Activated gamma-delta T cell treated with Interleukin-2 at 50 U/mL for 16 hours (primary cell): ENCODE data around the gene CTTNBP2.

Source experiments
- DNase-seq: peaks from one replicate; pipeline ENCODE4 v3.0.0-alpha.2; 2020

The CTTNBP2 gene

GRCh38 chr7:117780832-117781231 lies 92.4 kb downstream of the CTTNBP2 start:
- DNase-seq, result no peak

DNA sequence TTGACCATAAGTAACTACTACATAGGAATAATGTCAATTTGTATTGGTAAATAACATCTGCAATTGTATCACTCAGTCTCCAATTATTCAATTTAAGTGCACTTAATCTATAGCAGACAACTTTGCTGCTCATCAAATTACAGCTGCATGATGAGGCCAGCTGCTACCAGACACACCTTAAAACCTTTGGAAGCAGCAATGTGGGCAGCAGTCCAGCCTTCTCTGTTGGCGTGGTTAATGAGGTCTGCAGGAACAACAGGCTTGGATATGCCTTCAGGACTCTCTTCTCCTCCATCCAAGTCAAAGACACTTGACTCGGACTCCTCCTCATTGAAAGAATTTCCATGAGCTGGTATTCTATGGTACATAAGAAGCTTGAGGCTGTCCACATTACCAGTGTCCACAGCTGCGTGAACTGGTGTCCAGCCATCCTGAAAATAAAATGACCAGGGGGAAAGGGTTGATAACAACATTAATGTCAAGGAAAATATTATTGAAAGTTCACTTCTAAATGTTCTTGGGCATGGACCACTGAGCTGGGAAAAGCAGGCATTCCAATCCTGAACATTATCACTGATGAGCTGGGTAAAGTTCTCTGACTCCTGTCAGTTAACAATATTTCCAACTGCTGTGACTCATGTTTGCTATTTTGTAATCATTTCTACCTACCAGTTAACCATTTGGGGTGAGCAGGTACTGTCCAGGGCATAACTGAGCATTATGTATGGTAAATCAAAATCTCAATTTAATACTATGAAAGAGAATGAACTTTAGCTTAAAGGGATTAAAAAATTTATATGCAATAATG lies 95.7 kb downstream of the CTTNBP2 start:
- no peak for DNase-seq

- DNase-seq, result no peak
These were observed 97.0 kb downstream of the CTTNBP2 start for GRCh38 chr7:117776224-117776623.

DNA sequence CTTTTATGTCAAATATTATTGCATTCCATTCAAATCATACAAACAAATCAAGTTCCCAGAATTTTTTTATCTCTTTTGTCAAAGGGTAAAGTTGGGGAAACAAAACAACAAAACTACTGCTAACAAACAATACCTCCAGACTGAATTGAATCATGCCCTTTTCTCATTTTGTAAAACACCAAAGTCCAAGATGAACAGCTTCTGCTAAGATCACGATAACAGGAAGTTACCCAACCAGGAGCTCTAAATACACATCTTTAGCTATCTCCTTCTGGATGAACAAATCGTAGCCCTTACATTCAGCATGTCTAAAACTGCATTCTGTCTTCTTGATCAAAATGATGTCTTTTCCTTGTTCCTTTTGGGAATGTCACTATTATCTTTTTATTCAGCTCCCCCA lies 97.4 kb downstream of the CTTNBP2 start:
- DNase-seq, result no peak

DNA sequence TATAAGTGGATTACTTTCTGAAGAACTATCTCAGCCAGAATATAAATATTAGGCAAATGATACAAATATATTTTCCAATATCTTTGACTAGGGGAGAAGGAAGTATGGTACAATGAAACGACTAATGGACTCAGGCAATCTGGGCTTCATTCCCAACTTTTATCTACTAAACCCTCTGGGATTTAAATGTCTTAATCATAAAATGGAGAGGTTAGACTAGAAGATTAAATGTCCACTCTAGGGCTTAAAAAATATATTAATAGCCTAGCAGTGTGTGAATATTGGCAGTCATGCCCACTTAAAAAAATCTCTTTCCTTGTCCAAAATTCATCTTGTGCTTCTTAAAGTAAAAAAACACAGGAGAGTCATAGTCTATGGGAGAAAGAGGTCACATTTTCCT lies 98.3 kb downstream of the CTTNBP2 start:
- DNase-seq, result no peak

GRCh38 chr7:117772421-117772820 lies 100.8 kb downstream of the CTTNBP2 start:
- DNase-seq, result no peak

- DNase-seq, result no peak
These were observed 101.5 kb downstream of the CTTNBP2 start for GRCh38 chr7:117771756-117772155.

DNA sequence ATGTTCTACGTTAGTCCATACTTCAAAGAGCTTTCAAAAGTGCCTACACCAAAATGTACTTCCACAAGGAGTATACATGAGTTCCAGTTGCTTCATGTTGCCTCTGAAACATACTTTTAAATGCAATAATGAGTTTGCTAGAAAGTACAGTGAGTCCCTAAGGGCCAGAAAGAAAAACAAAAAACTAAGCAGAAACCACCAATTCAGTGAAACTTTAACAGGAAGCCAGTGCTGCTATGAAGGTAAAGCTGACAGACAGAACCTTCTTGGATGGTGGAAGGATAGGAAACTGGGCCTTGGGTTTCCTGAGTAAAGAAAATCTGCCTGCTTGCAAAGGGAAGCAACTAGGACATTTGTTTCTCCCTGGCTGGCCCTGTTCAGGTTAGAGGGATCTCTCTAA lies 104.2 kb downstream of the CTTNBP2 start:
- no peak for DNase-seq

DNA sequence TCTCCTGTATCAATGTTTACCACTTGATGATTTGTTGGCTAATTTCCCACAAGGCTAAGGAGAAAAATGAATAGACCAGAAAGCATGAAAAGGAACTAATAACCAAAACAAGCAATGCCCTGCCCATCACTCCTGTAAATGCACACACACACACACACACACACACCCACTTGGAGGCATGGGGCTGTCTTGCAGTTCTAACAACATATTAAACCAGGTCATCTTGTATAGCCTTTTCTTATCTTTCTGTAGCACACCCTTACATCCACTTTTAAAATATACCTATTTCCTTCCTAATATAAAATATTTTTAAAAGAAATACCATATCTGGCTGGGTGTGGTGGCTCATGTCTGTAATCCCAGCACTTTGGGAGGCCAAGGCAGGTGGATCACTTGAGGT lies 105.3 kb downstream of the CTTNBP2 start:
- DNase-seq, result no peak

- no peak for DNase-seq
These were observed 106.3 kb downstream of the CTTNBP2 start for GRCh38 chr7:117766913-117767312.

- DNase-seq, result no peak
These were observed 109.2 kb downstream of the CTTNBP2 start for GRCh38 chr7:117764031-117764430.

DNA sequence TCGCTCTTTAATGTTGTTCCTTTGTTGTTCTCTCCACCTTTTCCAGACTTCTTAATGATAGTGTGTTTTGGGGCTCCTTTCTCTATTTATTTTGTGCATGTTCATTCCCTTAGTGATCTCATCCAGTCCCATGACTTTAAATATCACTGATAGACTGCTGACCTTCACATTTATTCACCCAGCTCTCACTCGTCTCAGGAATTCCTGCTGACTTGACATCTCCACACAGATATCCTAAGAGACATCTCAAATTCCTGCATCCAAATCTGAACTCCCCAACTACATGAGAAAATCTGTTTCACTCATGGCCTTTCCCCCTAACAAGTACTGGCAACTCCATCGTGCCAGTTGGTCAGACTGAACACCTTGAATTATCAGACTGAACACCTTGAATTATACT lies 111.2 kb downstream of the CTTNBP2 start:
- DNase-seq, result no peak

DNA sequence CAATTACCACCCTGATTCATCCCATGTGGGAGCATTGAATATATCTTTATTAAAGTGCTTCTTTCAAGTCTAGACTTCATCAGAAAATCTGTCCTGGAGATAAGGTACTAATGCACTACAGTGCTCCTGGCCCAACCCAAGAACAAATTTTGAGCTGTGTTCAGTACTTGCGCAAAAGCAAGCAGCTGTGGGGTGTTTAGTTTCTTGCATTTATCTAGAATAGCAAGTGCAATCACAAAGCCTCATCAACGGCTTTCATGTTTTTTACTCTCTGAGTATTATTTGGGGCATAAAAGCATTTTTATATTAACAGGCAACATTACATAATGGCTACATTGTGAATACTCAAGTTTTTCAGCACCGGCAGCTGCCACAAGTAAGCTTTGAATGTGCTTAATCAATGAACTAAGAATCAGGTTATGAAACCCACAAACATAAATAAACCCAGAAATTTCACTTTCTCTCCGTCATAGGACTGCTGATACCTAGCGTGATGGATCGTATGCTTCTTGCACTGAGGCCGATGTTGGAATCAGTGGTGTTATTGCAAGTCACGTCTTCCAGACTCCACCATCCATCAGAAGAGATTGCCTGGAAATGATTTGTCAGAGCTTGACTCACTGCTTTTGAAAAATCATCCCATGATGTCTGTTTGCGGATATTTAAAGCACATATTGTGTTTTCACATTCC lies 113.1 kb downstream of the CTTNBP2 start:
- DNase-seq, result no peak

DNA sequence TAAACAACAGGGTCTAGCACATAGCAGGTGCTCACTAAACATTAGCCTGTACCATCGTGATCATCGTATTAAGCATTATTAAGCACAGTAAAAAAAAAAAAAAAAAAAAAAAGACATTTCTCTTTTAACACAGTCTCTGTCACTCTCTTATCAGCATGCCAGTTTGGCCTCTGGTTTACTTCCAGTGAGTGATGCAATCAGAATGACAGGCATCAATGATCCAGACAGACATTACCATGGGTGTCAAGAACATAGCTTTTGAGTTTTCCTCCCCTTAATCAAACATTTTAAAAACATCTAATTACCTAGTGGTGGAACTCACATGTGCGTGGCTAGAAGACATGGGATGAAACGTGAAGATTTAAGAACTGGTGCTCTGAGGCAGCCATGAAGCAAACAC lies 115.8 kb downstream of the CTTNBP2 start:
- DNase-seq, result no peak

- DNase-seq, result no peak
These were observed 116.6 kb downstream of the CTTNBP2 start for GRCh38 chr7:117756586-117757085.

- DNase-seq, result no peak
These were observed 118.1 kb downstream of the CTTNBP2 start for GRCh38 chr7:117755136-117755535.

DNA sequence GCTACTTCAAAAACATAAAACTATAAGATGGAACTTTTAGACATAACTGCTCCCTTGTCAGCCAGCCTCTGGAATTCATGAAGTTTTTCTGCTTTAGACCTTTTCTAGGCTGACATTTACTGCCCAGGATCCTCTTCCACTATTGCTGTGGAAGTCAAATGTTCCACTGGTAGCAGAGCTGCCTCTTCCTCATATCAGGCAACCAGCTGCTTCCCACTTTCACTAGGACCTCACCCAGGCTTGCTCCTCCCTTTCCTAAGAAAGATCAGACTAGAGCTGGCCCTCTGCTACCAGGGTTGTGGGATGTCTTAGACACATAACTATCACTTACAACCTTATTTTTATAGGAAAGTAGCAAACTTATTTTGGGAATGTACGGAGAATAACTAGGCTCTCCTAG lies 121.5 kb downstream of the CTTNBP2 start:
- DNase-seq, result no peak

DNA sequence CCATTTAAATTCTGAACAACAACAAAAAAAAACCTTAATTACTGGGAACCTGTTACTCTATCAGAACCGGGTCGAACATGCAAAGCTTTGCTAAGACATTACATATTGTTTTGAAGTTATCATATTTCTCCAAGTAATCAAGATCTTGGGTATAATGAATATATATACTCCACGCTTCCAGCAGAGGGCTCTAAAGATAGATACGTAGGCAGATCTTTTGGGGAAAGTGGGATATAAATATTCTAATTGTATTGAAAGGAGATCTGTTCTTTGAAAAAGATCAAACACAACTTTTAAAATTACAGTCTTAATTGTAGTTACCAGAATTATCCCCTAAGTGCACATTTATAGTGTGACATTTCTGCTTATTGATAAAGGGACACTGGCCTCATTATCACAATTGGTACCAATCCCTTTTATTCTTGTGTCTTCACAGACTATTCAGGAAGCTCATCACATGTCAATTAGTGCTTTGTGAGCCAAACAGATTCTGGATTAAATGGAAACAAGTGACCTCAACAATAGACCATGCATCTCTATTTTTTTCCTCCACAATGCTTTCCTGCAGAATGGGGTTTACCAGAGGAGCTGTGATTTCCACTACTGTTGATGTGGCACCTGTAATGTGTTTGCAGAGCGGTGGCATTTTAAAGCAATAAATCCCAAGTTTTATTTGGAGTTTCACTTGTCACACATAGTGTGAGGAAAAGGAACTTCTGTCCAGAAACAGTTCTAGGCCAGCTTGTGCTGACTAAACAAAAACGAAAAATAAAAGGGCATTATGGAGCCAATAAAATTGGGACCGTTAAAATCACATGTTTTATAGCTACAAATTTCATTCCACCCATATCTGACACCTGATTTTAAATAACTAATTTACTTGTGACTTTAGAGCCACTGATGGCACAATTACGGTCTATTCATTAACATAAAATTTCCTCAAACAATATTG lies 122.4 kb downstream of the CTTNBP2 start:
- DNase-seq, result no peak

GRCh38 chr7:117741962-117742361 lies 131.3 kb downstream of the CTTNBP2 start:
- no peak for DNase-seq

DNA sequence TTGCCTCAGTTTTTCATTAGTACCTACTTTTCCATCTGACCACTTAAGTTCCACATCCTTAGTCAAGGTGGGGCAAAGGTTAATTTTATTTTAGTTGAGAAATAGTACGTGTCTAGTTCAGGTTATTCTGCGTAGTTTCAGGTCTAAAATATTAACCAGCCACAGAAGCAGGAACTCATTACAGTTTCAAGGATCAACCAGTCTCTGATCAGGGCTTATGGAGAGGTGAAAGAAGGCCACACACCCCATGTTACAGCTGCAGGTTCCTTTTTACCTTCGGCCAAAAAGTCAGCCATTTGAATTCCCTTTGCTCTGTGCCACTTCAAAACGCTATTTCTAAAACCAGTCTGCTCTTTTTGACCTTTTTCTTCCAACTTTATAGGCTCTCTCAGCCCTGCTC lies 134.2 kb downstream of the CTTNBP2 start:
- no peak for DNase-seq

DNA sequence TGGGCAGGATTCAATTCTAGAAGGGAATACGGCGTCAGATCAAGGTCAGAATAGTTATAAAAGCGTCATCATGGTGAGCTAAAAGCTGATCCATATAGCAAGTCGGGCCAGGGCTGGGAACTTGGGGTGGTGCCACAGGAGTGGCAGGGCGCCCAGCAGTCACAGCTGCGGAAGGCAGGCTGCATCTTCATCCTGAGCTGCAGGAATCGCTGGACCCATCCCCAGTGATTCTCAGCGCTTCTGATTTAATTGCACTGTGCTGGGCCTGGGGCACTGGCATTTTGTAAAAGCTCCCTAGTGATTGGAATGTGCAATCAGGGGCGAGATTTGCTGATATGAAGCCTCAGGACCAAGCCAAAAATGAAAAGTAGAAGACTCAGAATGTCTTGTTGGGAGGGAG lies 135.3 kb downstream of the CTTNBP2 start:
- DNase-seq, result no peak

GRCh38 chr7:117731455-117731854 lies 141.8 kb downstream of the CTTNBP2 start:
- no peak for DNase-seq

- DNase-seq, result no peak
These were observed 142.9 kb downstream of the CTTNBP2 start for GRCh38 chr7:117730390-117730789.
